ENCODE results near the gene CEP170.
"Not testable (repeated sequence)": the region's sequence is repeated elsewhere in the genome, so short reads cannot be mapped to it uniquely, and the experiment has no call there.

The CEP170 gene

GRCh38 chr1:243150906-243151305, 104.2 kb downstream of the CEP170 start:
- DNase-seq: not testable (repeated sequence)

- not testable (repeated sequence) for DNase-seq
Measured at GRCh38 chr1:243149120-243149519, 106.0 kb downstream of the CEP170 start.

GRCh38 chr1:243147351-243147750, 107.7 kb downstream of the CEP170 start:
- DNase-seq: not testable (repeated sequence)

GRCh38 chr1:243140498-243140897, 114.6 kb downstream of the CEP170 start:
- not testable (repeated sequence) for DNase-seq

GRCh38 chr1:243122876-243123409, 132.1 kb downstream of the CEP170 start:
- DNase-seq: not testable (repeated sequence)

GRCh38 chr1:243121939-243122338, 133.1 kb downstream of the CEP170 start:
- not testable (repeated sequence) for DNase-seq

GRCh38 chr1:243118601-243119322, 136.3 kb downstream of the CEP170 start:
- DNase-seq: not testable (repeated sequence)

- not testable (repeated sequence) for DNase-seq
Measured at GRCh38 chr1:243116187-243116586, 138.9 kb downstream of the CEP170 start.

GRCh38 chr1:243114769-243115168, 140.3 kb downstream of the CEP170 start:
- not testable (repeated sequence) for DNase-seq

GRCh38 chr1:243114059-243114713, 140.9 kb downstream of the CEP170 start:
- not testable (repeated sequence) for DNase-seq

GRCh38 chr1:243107171-243107570, 147.9 kb downstream of the CEP170 start:
- not testable (repeated sequence) for DNase-seq

- not testable (repeated sequence) for DNase-seq
Measured at GRCh38 chr1:243105652-243106332, 149.3 kb downstream of the CEP170 start.

GRCh38 chr1:243105104-243105503, 150.0 kb downstream of the CEP170 start:
- DNase-seq: not testable (repeated sequence)

GRCh38 chr1:243104452-243104851, 150.6 kb downstream of the CEP170 start:
- not testable (repeated sequence) for DNase-seq

GRCh38 chr1:243101551-243102050, 153.5 kb downstream of the CEP170 start:
- DNase-seq: not testable (repeated sequence)

GRCh38 chr1:243087368-243087767, 167.7 kb downstream of the CEP170 start:
- not testable (repeated sequence) for DNase-seq

Measured in GDM1 (cell line).